Adrenal gland (tissue), 5 donors: ENCODE measurements around the gene TMC1.
"Not testable (repeated sequence)": the region's sequence is repeated elsewhere in the genome, so short reads cannot be mapped to it uniquely, and the experiment has no call there.

ENCODE experiments used
- POLR2A ChIP-seq, 2 donors: fragments of 450-650 bp; IDR thresholded peaks; one replicate each; pipeline ENCODE4 v1.6.1; 2017; ENCODE audit warnings: antibody characterized with exemption in 2 of 2, mild to moderate bottlenecking in 2 of 2, moderate library complexity in 1 of 2
- TF ChIP-seq, protein P1 (sequence below), 6 experiments: fragments of 450-650 bp in 4 of 6; fragments of 200-600 bp in 2 of 6; sonication (generic) in 1 of 6; IDR thresholded peaks; 1 replicate in 5 of 6; 2 replicates in 1 of 6; pipeline versions ENCODE4 v1.5.1 to v1.8.0; 2016 to 2021; ENCODE audit warnings: antibody characterized with exemption in 6 of 6, mild to moderate bottlenecking in 2 of 6, moderate library complexity in 1 of 6
- donor health status: DM: no; HTN: no; CAD: no.

DNA sequence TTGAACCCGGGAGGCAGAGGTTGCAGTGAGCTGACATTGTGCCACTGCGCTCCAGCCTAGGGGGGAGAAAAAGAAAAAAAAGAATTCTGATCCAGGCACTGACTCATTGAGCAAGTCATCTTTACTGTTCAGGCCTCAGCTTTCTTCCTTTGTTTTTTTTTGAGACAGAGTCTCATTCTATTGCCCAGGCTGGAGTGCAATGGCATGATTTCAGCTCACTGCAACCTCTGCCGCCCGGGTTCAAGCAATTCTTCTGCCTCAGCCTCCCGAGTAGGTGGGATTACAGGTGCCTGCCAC is 21.1 kb downstream of the TMC1 start:
- TF ChIP-seq, protein P1, sequence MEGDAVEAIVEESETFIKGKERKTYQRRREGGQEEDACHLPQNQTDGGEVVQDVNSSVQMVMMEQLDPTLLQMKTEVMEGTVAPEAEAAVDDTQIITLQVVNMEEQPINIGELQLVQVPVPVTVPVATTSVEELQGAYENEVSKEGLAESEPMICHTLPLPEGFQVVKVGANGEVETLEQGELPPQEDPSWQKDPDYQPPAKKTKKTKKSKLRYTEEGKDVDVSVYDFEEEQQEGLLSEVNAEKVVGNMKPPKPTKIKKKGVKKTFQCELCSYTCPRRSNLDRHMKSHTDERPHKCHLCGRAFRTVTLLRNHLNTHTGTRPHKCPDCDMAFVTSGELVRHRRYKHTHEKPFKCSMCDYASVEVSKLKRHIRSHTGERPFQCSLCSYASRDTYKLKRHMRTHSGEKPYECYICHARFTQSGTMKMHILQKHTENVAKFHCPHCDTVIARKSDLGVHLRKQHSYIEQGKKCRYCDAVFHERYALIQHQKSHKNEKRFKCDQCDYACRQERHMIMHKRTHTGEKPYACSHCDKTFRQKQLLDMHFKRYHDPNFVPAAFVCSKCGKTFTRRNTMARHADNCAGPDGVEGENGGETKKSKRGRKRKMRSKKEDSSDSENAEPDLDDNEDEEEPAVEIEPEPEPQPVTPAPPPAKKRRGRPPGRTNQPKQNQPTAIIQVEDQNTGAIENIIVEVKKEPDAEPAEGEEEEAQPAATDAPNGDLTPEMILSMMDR (IDR thresholded peaks at IDR 0.05), result not testable (repeated sequence)
- not testable (repeated sequence) for TF ChIP-seq POLR2A (IDR thresholded peaks at IDR 0.05)
